ENCODE data around the gene TASP1. TPM values are rescaled to one million over a fixed set of nuclear protein-coding genes. Genes with fewer than 3 reads are reported as not detected.

The TASP1 gene
- total RNA-seq, 6 experiments from 2014 or later: 2.5 to 6.1 (median 4.3) TPM

GRCh38 chr20:13442986-13443385 lies 195.7 kb downstream of the TASP1 start:
- Histone ChIP-seq H3K36me3 (no peaks in the 10 kb centered on the region), H3K27ac (no peak overlapping the region), H3K27me3 (no peaks in the 10 kb centered on the region), H3K4me3 (no peak overlapping the region), H3K4me1 (peaks cover 0 to 4% (median under 1%) of the 10 kb centered on the region in 4 donors), H3K9me3 (no peaks in the 10 kb centered on the region)
- intact Hi-C loops (cut with DNase I): no loop called here
- whole genome bisulfite sequencing (ENCODE audit: insufficient coverage, low coverage, low lambda C conversion rate, missing lambda C conversion rate): 100% methylated on average over 1 of the region's 1 CpG
- no peak for ATAC-seq
- DNase-seq: no peak
- TF ChIP-seq POLR2A (IDR thresholded peaks at IDR 0.05): no peak
- TF ChIP-seq, protein P1, sequence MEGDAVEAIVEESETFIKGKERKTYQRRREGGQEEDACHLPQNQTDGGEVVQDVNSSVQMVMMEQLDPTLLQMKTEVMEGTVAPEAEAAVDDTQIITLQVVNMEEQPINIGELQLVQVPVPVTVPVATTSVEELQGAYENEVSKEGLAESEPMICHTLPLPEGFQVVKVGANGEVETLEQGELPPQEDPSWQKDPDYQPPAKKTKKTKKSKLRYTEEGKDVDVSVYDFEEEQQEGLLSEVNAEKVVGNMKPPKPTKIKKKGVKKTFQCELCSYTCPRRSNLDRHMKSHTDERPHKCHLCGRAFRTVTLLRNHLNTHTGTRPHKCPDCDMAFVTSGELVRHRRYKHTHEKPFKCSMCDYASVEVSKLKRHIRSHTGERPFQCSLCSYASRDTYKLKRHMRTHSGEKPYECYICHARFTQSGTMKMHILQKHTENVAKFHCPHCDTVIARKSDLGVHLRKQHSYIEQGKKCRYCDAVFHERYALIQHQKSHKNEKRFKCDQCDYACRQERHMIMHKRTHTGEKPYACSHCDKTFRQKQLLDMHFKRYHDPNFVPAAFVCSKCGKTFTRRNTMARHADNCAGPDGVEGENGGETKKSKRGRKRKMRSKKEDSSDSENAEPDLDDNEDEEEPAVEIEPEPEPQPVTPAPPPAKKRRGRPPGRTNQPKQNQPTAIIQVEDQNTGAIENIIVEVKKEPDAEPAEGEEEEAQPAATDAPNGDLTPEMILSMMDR (IDR thresholded peaks at IDR 0.05): no peak

- no peak for ATAC-seq
- Histone ChIP-seq H3K9me3 (no peaks in the 10 kb centered on the region), H3K4me1 (peaks cover 0 to 2% (median 0%) of the 10 kb centered on the region in 4 donors), H3K27ac (no peak overlapping the region), H3K4me3 (no peak overlapping the region), H3K36me3 (no peaks in the 10 kb centered on the region), H3K27me3 (no peaks in the 10 kb centered on the region)
- no peak for DNase-seq
- intact Hi-C loops (cut with DNase I): no loop called here
- TF ChIP-seq, protein P1 (IDR thresholded peaks at IDR 0.05): no peak
- no peak for TF ChIP-seq POLR2A (IDR thresholded peaks at IDR 0.05)
Measured at GRCh38 chr20:13441388-13441787, 197.3 kb downstream of the TASP1 start.

GRCh38 chr20:13436530-13436929 lies 202.2 kb downstream of the TASP1 start:
- H3K4me3 ChIP-seq: no peak overlapping the region
- no peak for ATAC-seq
- TF ChIP-seq POLR2A (IDR thresholded peaks at IDR 0.05): no peak
- TF ChIP-seq, protein P1 (IDR thresholded peaks at IDR 0.05): no peak

GRCh38 chr20:13432126-13432525 lies 206.6 kb downstream of the TASP1 start:
- no peaks in the 10 kb centered on the region for H3K27me3 ChIP-seq
- no peak overlapping the region for H3K27ac ChIP-seq
- no peak for ATAC-seq
- 76% methylated on average over 1 of the region's 1 CpG for WGBS (ENCODE audit: insufficient coverage, low coverage, low lambda C conversion rate, missing lambda C conversion rate)
- intact Hi-C loops (cut with DNase I): no loop called here
- no peak for DNase-seq
- no peak for TF ChIP-seq POLR2A (IDR thresholded peaks at IDR 0.05)
- TF ChIP-seq, protein P1 (IDR thresholded peaks at IDR 0.05): no peak
- no peak overlapping the region for H3K4me3 ChIP-seq
- H3K36me3 ChIP-seq: no peaks in the 10 kb centered on the region
- H3K4me1 ChIP-seq: no peaks in the 10 kb centered on the region
- no peaks in the 10 kb centered on the region for H3K9me3 ChIP-seq

More at GRCh38 chr20:13436530-13436929, 202.2 kb downstream of the TASP1 start:
- intact Hi-C loops (cut with DNase I): no loop called here
- H3K9me3 ChIP-seq: no peaks in the 10 kb centered on the region
- no peaks in the 10 kb centered on the region for H3K36me3 ChIP-seq
- no peak overlapping the region for H3K27ac ChIP-seq
- H3K4me1 ChIP-seq: peaks cover 0 to 2% (median 0%) of the 10 kb centered on the region in 4 donors
- DNase-seq: no peak
- no peaks in the 10 kb centered on the region for H3K27me3 ChIP-seq
- WGBS (ENCODE audit: insufficient coverage, low coverage, low lambda C conversion rate, missing lambda C conversion rate): 79% methylated on average over 7 of the region's 7 CpGs
